H1 (cell line): ENCODE measurements around the gene INPPL1. TPM values are rescaled to one million over a fixed set of nuclear protein-coding genes. Genes with fewer than 3 reads are reported as not detected.

ENCODE experiments used
- CTCF ChIA-PET: fragments of 300-600 bp; sonication (Branson Sonifier 250); formaldehyde crosslinking; loops from one replicate; lab custom pipeline; 2021; ENCODE audit not compliant: partially characterized antibody; lab: Charles Lee
- POLR2A ChIA-PET: fragments of 300-600 bp; sonication (Branson Sonifier 250); formaldehyde crosslinking; loops from one replicate; lab custom pipeline; 2021; ENCODE audit warnings: inconsistent platforms; ENCODE audit not compliant: partially characterized antibody; lab: Charles Lee
- DNase-seq, 2 experiments: peaks; one replicate each; pipeline versions ENCODE4 v3.0.0 to v3.0.0-alpha.2; 2010 to 2022; ENCODE audit warnings: low spot score in 2 of 2, low read depth in 1 of 2, mixed read lengths in 1 of 2
- FAIRE-seq: peaks from 2 replicates; lab custom pipeline; 2011; peaks lifted over from hg19 to GRCh38; lab: Jason Lieb, UNC
- H2AFZ ChIP-seq: 2 replicates; pipeline ENCODE4 v1.8.1; 2012; ENCODE audit warnings: low read length, inconsistent platforms
- H2AK5ac ChIP-seq: 2 replicates; pipeline ENCODE4 v1.6.1; 2013; ENCODE audit warnings: low read depth, low read length
- H2BK120ac ChIP-seq: replicated peaks from 2 replicates; pipeline ENCODE3; 2013; ENCODE audit warnings: low read depth, low read length, inconsistent platforms
- H2BK12ac ChIP-seq: 2 replicates; pipeline ENCODE4 v1.6.1; 2013; ENCODE audit warnings: low read depth, low read length
- H2BK15ac ChIP-seq: 2 replicates; pipeline ENCODE4 v1.6.1; 2013; ENCODE audit warnings: low read length
- H2BK20ac ChIP-seq: 2 replicates; pipeline ENCODE4 v1.6.1; 2013; ENCODE audit warnings: low read length
- H2BK5ac ChIP-seq: 2 replicates; pipeline ENCODE4 v1.6.1; 2013; ENCODE audit warnings: low read depth, low read length
- H3K14ac ChIP-seq: 2 replicates; pipeline ENCODE4 v1.6.1; 2013; ENCODE audit warnings: inconsistent platforms; ENCODE audit not compliant: insufficient read length
- H3K18ac ChIP-seq: 2 replicates; pipeline ENCODE4 v1.6.1; 2013; ENCODE audit warnings: low read length; ENCODE audit errors: extremely low read depth
- H3K23ac ChIP-seq: 2 replicates; pipeline ENCODE4 v1.6.1; 2013; ENCODE audit warnings: inconsistent platforms; ENCODE audit not compliant: insufficient read length
- H3K23me2 ChIP-seq: 2 replicates; pipeline ENCODE4 v1.6.1; 2013; ENCODE audit warnings: low read depth, low read length
- H3K27ac ChIP-seq: 2 replicates; pipeline ENCODE4 v1.6.1; 2011; ENCODE audit warnings: low read depth, low read length, inconsistent platforms
- H3K27me3 ChIP-seq, 4 experiments: replicated peaks in 1 of 4; 1 replicate in 1 of 4; 2 replicates in 3 of 4; pipeline versions ENCODE4 v1.6.1 to v1.8.1; 2011 to 2013; ENCODE audit warnings: low read length in 3 of 4, mild to moderate bottlenecking in 3 of 4, inconsistent platforms in 2 of 4, mixed read lengths in 2 of 4, moderate library complexity in 1 of 4; ENCODE audit not compliant: control insufficient read depth in 3 of 4, insufficient read depth in 3 of 4; ENCODE audit errors: extremely low read depth in 1 of 4
- H3K36me3 ChIP-seq, 4 experiments: 2 replicates each; pipeline versions ENCODE4 v1.6.1 to v1.8.1; 2011 to 2013; ENCODE audit warnings: mild to moderate bottlenecking in 4 of 4, low read length in 3 of 4, moderate library complexity in 2 of 4, control low read depth in 1 of 4, inconsistent platforms in 1 of 4; ENCODE audit not compliant: insufficient read depth in 4 of 4, control insufficient read depth in 2 of 4
- H3K4ac ChIP-seq: replicated peaks from 2 replicates; pipeline ENCODE3; 2013; ENCODE audit warnings: low read length, low read depth, mixed read lengths, inconsistent platforms; ENCODE audit not compliant: insufficient read length
- H3K4me1 ChIP-seq, 4 experiments: replicated peaks in 1 of 4; 1 replicate in 1 of 4; 2 replicates in 3 of 4; pipeline versions ENCODE4 v1.6.1 to v1.8.1; 2011 to 2013; ENCODE audit warnings: low read length in 3 of 4, inconsistent platforms in 2 of 4, mixed read lengths in 1 of 4; ENCODE audit not compliant: insufficient read depth in 4 of 4, control insufficient read depth in 3 of 4
- H3K4me2 ChIP-seq, 2 experiments: 2 replicates each; pipeline versions ENCODE4 v1.6.1 to v1.8.1; 2011 to 2013; ENCODE audit warnings: low read depth in 2 of 2, low read length in 2 of 2, control low read depth in 1 of 2, inconsistent platforms in 1 of 2, mild to moderate bottlenecking in 1 of 2; ENCODE audit not compliant: insufficient read depth in 1 of 2
- H3K4me3 ChIP-seq, 4 experiments: fragments of 200-600, 300-600 bp in 1 of 4; sonication (generic), shearing (Covaris generic), sonication (Bioruptor Twin) in 1 of 4; 2 replicates each; pipeline versions ENCODE4 v1.5.1 to v1.8.1; 2011 to 2016; ENCODE audit warnings: low read length in 4 of 4, low read depth in 3 of 4, control low read depth in 2 of 4, inconsistent platforms in 2 of 4, mild to moderate bottlenecking in 2 of 4, mixed read lengths in 1 of 4, moderate library complexity in 1 of 4; ENCODE audit not compliant: insufficient read depth in 2 of 4; ENCODE audit errors: extremely low read depth in 1 of 4
- H3K56ac ChIP-seq: replicated peaks from 2 replicates; pipeline ENCODE3; 2013; ENCODE audit warnings: low read depth, mild to moderate bottlenecking, mixed read lengths, low read length, inconsistent platforms; ENCODE audit not compliant: insufficient read length
- H3K79me1 ChIP-seq: 2 replicates; pipeline ENCODE4 v1.6.1; 2013; ENCODE audit warnings: low read depth, low read length, control low read depth
- H3K79me2 ChIP-seq, 2 experiments: 2 replicates each; pipeline versions ENCODE4 v1.6.1 to v1.8.1; 2012 to 2013; ENCODE audit warnings: low read length in 2 of 2, mild to moderate bottlenecking in 2 of 2, inconsistent platforms in 1 of 2; ENCODE audit not compliant: insufficient read depth in 2 of 2, control insufficient read depth in 1 of 2
- H3K9ac ChIP-seq, 4 experiments: replicated peaks in 1 of 4; 1 replicate in 1 of 4; 2 replicates in 3 of 4; pipeline versions ENCODE4 v1.6.1 to v1.8.1; 2011 to 2013; ENCODE audit warnings: low read depth in 3 of 4, low read length in 3 of 4, control low read depth in 2 of 4, mild to moderate bottlenecking in 2 of 4, moderate library complexity in 2 of 4, inconsistent platforms in 1 of 4; ENCODE audit errors: extremely low read depth in 1 of 4
- H3K9me3 ChIP-seq, 2 experiments: 2 replicates each; pipeline versions ENCODE4 v1.6.1 to v1.8.1; 2012 to 2013; ENCODE audit warnings: mild to moderate bottlenecking in 2 of 2, moderate library complexity in 2 of 2, control low read depth in 1 of 2, inconsistent platforms in 1 of 2, low read depth in 1 of 2, low read length in 1 of 2, mixed read lengths in 1 of 2; ENCODE audit not compliant: insufficient read depth in 2 of 2
- H4K20me1 ChIP-seq, 2 experiments: replicated peaks in 1 of 2; 2 replicates each; pipeline versions ENCODE3 to v1.8.1; 2011 to 2013; ENCODE audit warnings: inconsistent platforms in 2 of 2, low read length in 2 of 2, mild to moderate bottlenecking in 1 of 2; ENCODE audit not compliant: insufficient read depth in 2 of 2, control insufficient read depth in 1 of 2
- H4K5ac ChIP-seq: 2 replicates; pipeline ENCODE4 v1.6.1; 2013; ENCODE audit warnings: low read length, low read depth, mixed read lengths, inconsistent platforms; ENCODE audit not compliant: insufficient read length
- H4K8ac ChIP-seq: 2 replicates; pipeline ENCODE4 v1.8.0; 2013; ENCODE audit warnings: mild to moderate bottlenecking, moderate library complexity, low read length, inconsistent platforms; ENCODE audit not compliant: insufficient read depth; ENCODE audit errors: extremely low read depth
- H4K91ac ChIP-seq: replicated peaks from 2 replicates; pipeline ENCODE3; 2013; ENCODE audit warnings: low read length, mixed read lengths, inconsistent platforms; ENCODE audit not compliant: insufficient read length
- CHD1 ChIP-seq: IDR thresholded peaks from 2 replicates; pipeline ENCODE4 v1.6.1; 2012; ENCODE audit warnings: low read depth, low read length, improper control_type of control experiment
- EZH2 ChIP-seq: fragments of 200-600 bp; sonication (generic); IDR thresholded peaks from 2 replicates; pipeline ENCODE4 v1.7.1; 2012; ENCODE audit warnings: low read depth, mild to moderate bottlenecking, moderate library complexity, low read length, inconsistent platforms; ENCODE audit not compliant: severe bottlenecking
- KDM5A ChIP-seq: fragments of 200-600 bp; IDR thresholded peaks from 2 replicates; pipeline ENCODE4 v1.7.1; 2012; ENCODE audit warnings: mild to moderate bottlenecking, low read length, inconsistent platforms, mixed read lengths
- PHF8 ChIP-seq: fragments of 200-600 bp; sonication (generic); conservative IDR thresholded peaks from 2 replicates; pipeline ENCODE4 v1.7.1; 2012; ENCODE audit warnings: low read depth, mild to moderate bottlenecking, inconsistent platforms, low read length, moderate library complexity
- SRF ChIP-seq: IDR thresholded peaks from 2 replicates; pipeline ENCODE4 v1.6.1; 2011; ENCODE audit warnings: mild to moderate bottlenecking, low read depth, low read length, moderate library complexity
- WGBS, 2 experiments: shearing (Covaris generic) in 1 of 2; methylation state at CpG; one replicate each; pipeline versions ENCODE4 v1.1.6 to v1.1.7; 2013 to 2015; ENCODE audit warnings: low lambda C conversion rate in 2 of 2, mixed read lengths in 2 of 2, inconsistent platforms in 1 of 2, low coverage in 1 of 2, missing lambda C conversion rate in 1 of 2; ENCODE audit not compliant: insufficient replicate concordance in 2 of 2, insufficient coverage in 1 of 2, insufficient read length in 1 of 2; ENCODE audit errors: extremely low coverage in 1 of 2, missing lambda C conversion rate in 1 of 2; 5-methylcytosine and 5-hydroxymethylcytosine counted together
- polyA plus RNA-seq, 7 experiments: library from polyadenylated mRNA; depleted of rRNA in 3 of 7; stranded (reverse) in 5 of 7; unstranded in 2 of 7; fragments of >200 nt in 5 of 7; fragments of 200-250 nt in 2 of 7; gene quantifications; 1 replicate in 5 of 7; 2 replicates in 1 of 7; 4 replicates in 1 of 7; pipeline versions ENCODE4 v1.2.1 to v1.2.3, GENCODE V29; 2011 to 2013; ENCODE audit warnings: missing spikeins in 2 of 7, mixed read lengths in 2 of 7
- total RNA-seq: library from RNA; stranded (reverse); fragmentation: NEBNext Ultra II Directional; extraction: Animal tissue kit (Norgen Biotek cat#: 25700); gene quantifications from 2 replicates; pipeline ENCODE4 v1.2.1, GENCODE V29; 2021

Gene INPPL1
- total and polyA plus RNA-seq, 2 of the 8 experiments (the other 6 are each of a cell fraction or from before 2014, with no cell fraction given): 54.5 to 79.5 TPM

GRCh38 chr11:72231396-72232259, 7.1 kb downstream of the INPPL1 start:
- WGBS, 2 experiments: 96% methylated on average over 9 of the region's 9 CpGs; no CpG with 5 or more reads in 1 of the 2 experiments
- CTCF ChIA-PET: no interaction called here
- Histone ChIP-seq H3K4me1 (no peaks in the 10 kb centered on the region; a peak in 1 of 7 replicates), H3K56ac (no peak overlapping the region), H3K36me3 (peaks cover 27 to 67% (median 62%) of the 10 kb centered on the region in 4 experiments), H4K20me1 (peaks cover 13 to 22% of the 10 kb centered on the region in 2 experiments), H2BK5ac (no peak overlapping the region), H3K79me1 (peaks cover 6% of the 10 kb centered on the region), H3K9ac (no peak overlapping the region), H3K27ac (no peak overlapping the region), H3K23me2 (peaks cover 1% of the 10 kb centered on the region; the same call in 1 of the 2 replicates), H2BK120ac (no peak overlapping the region), H4K8ac (no peak overlapping the region), H3K27me3 (no peaks in the 10 kb centered on the region), H4K5ac (no peak overlapping the region), H2BK20ac (no peak overlapping the region), H4K91ac (no peak overlapping the region), H3K9me3 (no peaks in the 10 kb centered on the region), H3K4me3 (no peak overlapping the region), H3K14ac (no peak overlapping the region), H3K18ac (no peak overlapping the region), H2AK5ac (no peak overlapping the region), H3K4me2 (no peak overlapping the region), H3K4ac (no peak overlapping the region), H3K79me2 (no peaks in the 10 kb centered on the region), H2BK12ac (no peak overlapping the region; the same call in 1 of the 2 replicates), H2AFZ (no peak overlapping the region), H2BK15ac (no peak overlapping the region), H3K23ac (no peak overlapping the region)
- FAIRE-seq (no peak), DNase-seq (no peak)
- POLR2A ChIA-PET: interaction anchor here (1.3 kb wide), 1 partner anchor 8 kb away, joined by 3 read pairs; no protein-coding TSS in a partner anchor
- no peak for TF ChIP-seq KDM5A
- no peak for TF ChIP-seq EZH2
- no peak for TF ChIP-seq SRF
- no peak for TF ChIP-seq PHF8
- TF ChIP-seq CHD1: no peak
